Uterus (tissue), 2 donors: ENCODE measurements around the gene B9D2.

Experiments used
- POLR2A ChIP-seq, 2 donors: fragments of 450-650 bp; IDR thresholded peaks; one replicate each; pipeline ENCODE4 v1.6.1; 2016; ENCODE audit warnings: antibody characterized with exemption in 2 of 2, mild to moderate bottlenecking in 1 of 2, moderate library complexity in 1 of 2
- TF ChIP-seq, protein P1 (sequence below), 4 experiments: fragments of 200-600 bp in 2 of 4; fragments of 450-650 bp in 2 of 4; sonication (generic) in 2 of 4; IDR thresholded peaks; one replicate each; pipeline ENCODE4 v1.5.1; 2016 to 2019; ENCODE audit warnings: antibody characterized with exemption in 4 of 4, mild to moderate bottlenecking in 2 of 4, moderate library complexity in 1 of 4

DNA sequence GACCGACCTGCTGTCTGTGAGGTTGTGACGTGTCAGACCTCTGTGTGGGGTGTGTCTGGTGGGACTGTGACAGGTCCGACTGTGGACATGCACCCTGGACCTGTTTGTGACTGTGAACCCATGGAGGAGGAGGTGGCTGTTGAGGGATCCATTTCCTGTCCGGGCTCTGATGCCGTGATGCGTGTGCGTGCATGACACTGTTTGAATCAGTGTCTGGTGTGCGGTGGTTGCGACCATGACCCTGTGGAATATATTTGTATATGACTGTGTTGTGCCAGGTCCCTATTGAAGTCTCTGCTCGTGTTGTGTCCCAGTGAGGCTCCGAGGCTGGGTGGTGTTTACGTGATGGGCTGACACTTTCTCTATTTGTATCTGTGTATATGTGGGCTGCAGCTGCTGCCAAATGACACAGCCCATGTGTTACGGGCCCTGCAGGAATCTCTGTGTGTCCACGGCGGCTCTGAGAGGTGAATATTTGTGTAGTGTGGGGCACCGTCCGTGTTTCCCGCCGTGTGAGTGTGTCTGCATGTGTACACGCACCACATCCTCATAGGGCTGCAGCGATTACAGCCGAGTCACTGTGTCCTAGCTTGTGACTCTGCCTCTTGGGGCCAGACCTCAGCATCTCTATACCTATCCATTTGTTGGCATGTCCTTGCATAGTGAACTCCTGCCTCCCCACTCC lies 35.6 kb downstream of the B9D2 start:
- TF ChIP-seq, protein P1, sequence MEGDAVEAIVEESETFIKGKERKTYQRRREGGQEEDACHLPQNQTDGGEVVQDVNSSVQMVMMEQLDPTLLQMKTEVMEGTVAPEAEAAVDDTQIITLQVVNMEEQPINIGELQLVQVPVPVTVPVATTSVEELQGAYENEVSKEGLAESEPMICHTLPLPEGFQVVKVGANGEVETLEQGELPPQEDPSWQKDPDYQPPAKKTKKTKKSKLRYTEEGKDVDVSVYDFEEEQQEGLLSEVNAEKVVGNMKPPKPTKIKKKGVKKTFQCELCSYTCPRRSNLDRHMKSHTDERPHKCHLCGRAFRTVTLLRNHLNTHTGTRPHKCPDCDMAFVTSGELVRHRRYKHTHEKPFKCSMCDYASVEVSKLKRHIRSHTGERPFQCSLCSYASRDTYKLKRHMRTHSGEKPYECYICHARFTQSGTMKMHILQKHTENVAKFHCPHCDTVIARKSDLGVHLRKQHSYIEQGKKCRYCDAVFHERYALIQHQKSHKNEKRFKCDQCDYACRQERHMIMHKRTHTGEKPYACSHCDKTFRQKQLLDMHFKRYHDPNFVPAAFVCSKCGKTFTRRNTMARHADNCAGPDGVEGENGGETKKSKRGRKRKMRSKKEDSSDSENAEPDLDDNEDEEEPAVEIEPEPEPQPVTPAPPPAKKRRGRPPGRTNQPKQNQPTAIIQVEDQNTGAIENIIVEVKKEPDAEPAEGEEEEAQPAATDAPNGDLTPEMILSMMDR (IDR thresholded peaks at IDR 0.05), result no peak
- no peak for TF ChIP-seq POLR2A (IDR thresholded peaks at IDR 0.05)
